IMR-90 (cell line): ENCODE measurements around the gene POU3F2. TPM values are rescaled to one million over a fixed set of nuclear protein-coding genes. Genes with fewer than 3 reads are reported as not detected.

Experiments used
- ATAC-seq: fragments of 200-7000 bp; cut with Tn5 transposase; 2 replicates; pipeline ENCODE4 v1.9.1; 2020; ENCODE audit warnings: low read depth, mild to moderate bottlenecking, moderate library complexity
- BruUV-seq: library from RNA; stranded (reverse); fragments of 400-500 nt; replicated peaks from 2 replicates; lab custom pipeline; 2021; lab: Mats Ljungman, UMichigan
- CTCF ChIA-PET: fragments of 300-600 bp; formaldehyde crosslinking; extraction: SDS; loops from one replicate; lab custom pipeline; 2021; ENCODE audit warnings: antibody characterized with exemption; lab: Yijun Ruan, JAX
- POLR2A ChIA-PET: fragments of 300-600 bp; sonication (Branson Sonifier 250); formaldehyde crosslinking; loops from one replicate; lab custom pipeline; 2022; ENCODE audit warnings: antibody characterized with exemption; ENCODE audit not compliant: unreplicated experiment; lab: Charles Lee
- DNase-seq: peaks from one replicate; pipeline ENCODE4 v3.0.0; 2013
- H2AFZ ChIP-seq: replicated peaks from 2 replicates; pipeline ENCODE3; 2013; ENCODE audit warnings: low read length, mild to moderate bottlenecking; ENCODE audit not compliant: poor library complexity
- H2AK5ac ChIP-seq: 2 replicates; pipeline ENCODE4 v1.6.1; 2013; ENCODE audit warnings: low read depth, low read length, inconsistent platforms
- H2AK9ac ChIP-seq: replicated peaks from 2 replicates; pipeline ENCODE3; 2013; ENCODE audit warnings: mild to moderate bottlenecking, low read depth, low read length, moderate library complexity; ENCODE audit not compliant: poor library complexity
- H2BK120ac ChIP-seq: 2 replicates; pipeline ENCODE4 v1.6.1; 2013; ENCODE audit warnings: low read depth, low read length, inconsistent platforms
- H2BK15ac ChIP-seq: 3 replicates; pipeline ENCODE4 v1.6.1; 2013; ENCODE audit warnings: low read depth, low read length, inconsistent platforms
- H2BK20ac ChIP-seq: 2 replicates; pipeline ENCODE4 v1.6.1; 2013; ENCODE audit warnings: low read depth, mild to moderate bottlenecking, inconsistent platforms, low read length, moderate library complexity
- H2BK5ac ChIP-seq: 2 replicates; pipeline ENCODE4 v1.6.1; 2013; ENCODE audit warnings: mild to moderate bottlenecking, low read depth, low read length, inconsistent platforms; ENCODE audit not compliant: poor library complexity, severe bottlenecking
- H3K14ac ChIP-seq: replicated peaks from 2 replicates; pipeline ENCODE4 v1.6.1; 2013; ENCODE audit warnings: low read depth, low read length, inconsistent platforms
- H3K18ac ChIP-seq: 2 replicates; pipeline ENCODE4 v1.6.1; 2013; ENCODE audit warnings: low read depth, low read length, control low read depth
- H3K23ac ChIP-seq: 2 replicates; pipeline ENCODE4 v1.6.1; 2013; ENCODE audit warnings: low read depth, low read length, inconsistent platforms
- H3K27ac ChIP-seq: 2 replicates; pipeline ENCODE4 v1.5.1; 2013; ENCODE audit warnings: mild to moderate bottlenecking, control low read depth, low read length; ENCODE audit not compliant: insufficient read depth
- H3K27me3 ChIP-seq: 2 replicates; pipeline ENCODE4 v1.6.1; 2013; ENCODE audit warnings: low read length; ENCODE audit not compliant: control insufficient read depth, insufficient read depth
- H3K36me3 ChIP-seq: 2 replicates; pipeline ENCODE4 v1.6.1; 2013; ENCODE audit warnings: low read length, mixed read lengths; ENCODE audit not compliant: control insufficient read depth, insufficient read depth
- H3K4ac ChIP-seq: 2 replicates; pipeline ENCODE4 v1.6.1; 2013; ENCODE audit warnings: low read depth, low read length, inconsistent platforms
- H3K4me1 ChIP-seq: 2 replicates; pipeline ENCODE4 v1.6.1; 2013; ENCODE audit warnings: low read length, mixed read lengths; ENCODE audit not compliant: control insufficient read depth, insufficient read depth
- H3K4me2 ChIP-seq: 2 replicates; pipeline ENCODE4 v1.6.1; 2013; ENCODE audit warnings: low read depth, mild to moderate bottlenecking, control low read depth, low read length, moderate library complexity
- H3K4me3 ChIP-seq: 2 replicates; pipeline ENCODE4 v1.5.1; 2013; ENCODE audit warnings: low read depth, mild to moderate bottlenecking, control low read depth, low read length, moderate library complexity; ENCODE audit not compliant: insufficient read depth
- H3K56ac ChIP-seq: 2 replicates; pipeline ENCODE4 v1.6.1; 2013; ENCODE audit warnings: low read length, inconsistent platforms; ENCODE audit not compliant: insufficient read depth; ENCODE audit errors: extremely low read depth
- H3K79me1 ChIP-seq, 2 experiments: 2 replicates each; pipeline ENCODE4 v1.6.1; 2013; ENCODE audit warnings: low read length in 2 of 2, inconsistent platforms in 1 of 2, low read depth in 1 of 2
- H3K9ac ChIP-seq: 2 replicates; pipeline ENCODE4 v1.6.1; 2013; ENCODE audit warnings: low read depth, low read length, control low read depth
- H3K9me1 ChIP-seq: 2 replicates; pipeline ENCODE4 v1.6.1; 2013; ENCODE audit warnings: low read length, inconsistent platforms; ENCODE audit not compliant: insufficient read depth
- H3K9me3 ChIP-seq: 2 replicates; pipeline ENCODE4 v1.6.1; 2013; ENCODE audit warnings: low read length; ENCODE audit not compliant: control insufficient read depth, insufficient read depth
- H4K20me1 ChIP-seq: 2 replicates; pipeline ENCODE4 v1.6.1; 2013; ENCODE audit warnings: low read length, inconsistent platforms; ENCODE audit not compliant: insufficient read depth
- H4K5ac ChIP-seq: 2 replicates; pipeline ENCODE4 v1.6.1; 2013; ENCODE audit warnings: mild to moderate bottlenecking, low read depth, low read length, control low read depth
- H4K8ac ChIP-seq, 2 experiments: 2 replicates each; pipeline ENCODE4 v1.6.1; 2013; ENCODE audit warnings: low read depth in 2 of 2, low read length in 2 of 2, control low read depth in 1 of 2, inconsistent platforms in 1 of 2
- H4K91ac ChIP-seq: 2 replicates; pipeline ENCODE4 v1.6.1; 2013; ENCODE audit warnings: low read depth, low read length, inconsistent platforms; ENCODE audit not compliant: insufficient read depth
- MAZ ChIP-seq: IDR thresholded peaks from 2 replicates; pipeline ENCODE4 v1.6.1; 2012; ENCODE audit warnings: low read depth, mild to moderate bottlenecking, low read length, improper control_type of control experiment, moderate library complexity, borderline replicate concordance
- WGBS, 2 experiments: methylation state at CpG; one replicate each; pipeline versions ENCODE4 v1.1.5 to v1.1.7; 2013; ENCODE audit warnings: missing lambda C conversion rate in 2 of 2; ENCODE audit not compliant: insufficient read length in 1 of 2; ENCODE audit errors: extremely low coverage in 2 of 2; 5-methylcytosine and 5-hydroxymethylcytosine counted together
- dilution Hi-C: fragments of 300-500 bp; cut with HindIII; formaldehyde crosslinking; loops from one replicate; pipeline ENCODE4 v1.14.3; 2018; ENCODE audit warnings: low sequenced_read_pairs; ENCODE audit not compliant: unreplicated experiment
- in situ Hi-C: fragments of 300-500 bp; cut with MboI; formaldehyde crosslinking; loops from 3 replicates; pipeline ENCODE4 v1.14.3; 2019; ENCODE audit warnings: low sequenced_read_pairs, inconsistent platforms, mixed read lengths
- intact Hi-C: fragments of 100-400 bp; cut with micrococcal nuclease; formaldehyde crosslinking; loops from 2 replicates; pipeline ENCODE4 v1.10.0; 2022
- polyA plus RNA-seq, 3 experiments: library from polyadenylated mRNA; depleted of rRNA; stranded (reverse); fragments of >200 nt; gene quantifications; 2 replicates each; pipeline ENCODE4 v1.2.3, GENCODE V29; 2012; ENCODE audit warnings: low replicate concordance in 1 of 3
- total RNA-seq: library from RNA; depleted of rRNA; stranded (reverse); fragments of >200 nt; gene quantifications from 2 replicates; pipeline ENCODE4 v1.2.3, GENCODE V29; 2012

The POU3F2 gene
- total and polyA plus RNA-seq, 2 of the 4 experiments (the other 2 are of a cell fraction) = not detected

GRCh38 chr6:98824162-98824901, 10.0 kb upstream of the POU3F2 start:
- POLR2A ChIA-PET = no interaction called here
- DNase-seq (no peak), ATAC-seq (no peak)
- no peak for TF ChIP-seq MAZ
- CTCF ChIA-PET = no interaction called here
- H3K18ac ChIP-seq = no peak overlapping the region
- dilution Hi-C loops (no loop called here), intact Hi-C loops (no loop called here), in situ Hi-C loops (no loop called here)
- H3K9me1 ChIP-seq = no peaks in the 10 kb centered on the region
- no peak overlapping the region for H2AK5ac ChIP-seq
- H3K9ac ChIP-seq = no peak overlapping the region
- H4K91ac ChIP-seq = no peak overlapping the region
- H3K27ac ChIP-seq = no peak overlapping the region
- H3K79me1 ChIP-seq = no peaks in the 10 kb centered on the region
- H3K23ac ChIP-seq = no peak overlapping the region
- no peak overlapping the region for H3K4me3 ChIP-seq
- H2BK15ac ChIP-seq = no peak overlapping the region
- H3K27me3 ChIP-seq = peaks cover 62% of the 10 kb centered on the region
- no peaks in the 10 kb centered on the region for H3K36me3 ChIP-seq
- BruUV-seq = no TSS peak
- H4K8ac ChIP-seq = no peak overlapping the region
- H3K9me3 ChIP-seq = no peaks in the 10 kb centered on the region
- H2AFZ ChIP-seq = no peak overlapping the region
- no peaks in the 10 kb centered on the region for H4K20me1 ChIP-seq
- no peak overlapping the region for H3K14ac ChIP-seq
- H2BK20ac ChIP-seq = no peak overlapping the region
- H4K5ac ChIP-seq = no peak overlapping the region
- no peak overlapping the region for H3K4ac ChIP-seq
- no peak overlapping the region for H3K56ac ChIP-seq
- 1% methylated on average over 16 of the region's 44 CpGs; no CpG with 5 or more reads in 1 of the 2 experiments for WGBS, 2 experiments
- no peak overlapping the region for H2BK120ac ChIP-seq
- H2BK5ac ChIP-seq = no peak overlapping the region
- H2AK9ac ChIP-seq = no peak overlapping the region
- no peak overlapping the region; the same call in 1 of the 2 replicates for H3K4me2 ChIP-seq
- no peaks in the 10 kb centered on the region for H3K4me1 ChIP-seq
